Measurements from ENCODE around the gene DLX2. TPM values are rescaled to one million over a fixed set of nuclear protein-coding genes. Genes with fewer than 3 reads are reported as not detected.

Gene DLX2
- total RNA-seq, 2 donors from 2014 or later, result 0.45 TPM; not detected in 1

GRCh38 chr2:172085460-172086159 is 17.1 kb downstream of the DLX2 start, which contains the start of gene DLX1:
Gene DLX1, plus strand, starts transcription at chr2:172085507. Its CDS starts 171 bp downstream, at chr2:172085678.
- WGBS, result 2% methylated on average over 27 of the region's 34 CpGs
- peaks cover 74% of the 10 kb centered on the region for H3K27me3 ChIP-seq (replicated peaks; ENCODE audit: insufficient read depth)
- no peaks in the 10 kb centered on the region for H3K36me3 ChIP-seq
- no peak for DNase-seq (ENCODE audit: low spot score)
- TF ChIP-seq CTCF (IDR thresholded peaks at IDR 0.05) (no peak), POLR2AphosphoS5 (IDR thresholded peaks at IDR 0.05) (no peak), POLR2A (IDR thresholded peaks at IDR 0.05) (no peak)
- peaks cover 5% of the 10 kb centered on the region for H3K4me1 ChIP-seq (replicated peaks)
- H3K4me3 ChIP-seq, result peak within 1 kb of the TSS; percentile 3 to 15
- H3K27ac ChIP-seq, result no peak within 1 kb of the TSS
- intact Hi-C loops (cut with DNase I), result loop anchor here (5.0 kb wide), 1 partner anchor 88 kb away; the partner anchor contains the start of gene METAP1D
- H3K9me3 ChIP-seq, result no peaks in the 10 kb centered on the region

- Histone ChIP-seq H3K4me1 (replicated peaks) (peaks cover 5% of the 10 kb centered on the region), H3K27me3 (replicated peaks; ENCODE audit: insufficient read depth) (peaks cover 77% of the 10 kb centered on the region), H3K36me3 (no peaks in the 10 kb centered on the region), H3K4me3 (peak overlapping the region; percentile 3 to 15), H3K27ac (no peak overlapping the region), H3K9me3 (no peaks in the 10 kb centered on the region)
- DNase-seq (ENCODE audit: low spot score), result no peak
- intact Hi-C loops (cut with DNase I), result loop anchor here (5.0 kb wide), 1 partner anchor 88 kb away; the partner anchor contains the start of gene METAP1D
- 2% methylated on average over 35 of the region's 76 CpGs for WGBS
- TF ChIP-seq POLR2A (IDR thresholded peaks at IDR 0.05), result no peak
- TF ChIP-seq CTCF (IDR thresholded peaks at IDR 0.05), result no peak
- TF ChIP-seq POLR2AphosphoS5 (IDR thresholded peaks at IDR 0.05), result peak; percentile 29
These were observed 17.8 kb downstream of the DLX2 start for GRCh38 chr2:172084645-172085459.

GRCh38 chr2:172084395-172084644 is 18.4 kb downstream of the DLX2 start:
- H3K9me3 ChIP-seq, result no peaks in the 10 kb centered on the region
- no peak for TF ChIP-seq POLR2AphosphoS5 (IDR thresholded peaks at IDR 0.05)
- TF ChIP-seq POLR2A (IDR thresholded peaks at IDR 0.05), result no peak
- intact Hi-C loops (cut with DNase I), result no loop called here
- peaks cover 77% of the 10 kb centered on the region for H3K27me3 ChIP-seq (replicated peaks; ENCODE audit: insufficient read depth)
- H3K36me3 ChIP-seq, result no peaks in the 10 kb centered on the region
- peaks cover 5% of the 10 kb centered on the region for H3K4me1 ChIP-seq (replicated peaks)
- H3K4me3 ChIP-seq, result no peak overlapping the region
- DNase-seq (ENCODE audit: low spot score), result no peak
- H3K27ac ChIP-seq, result no peak overlapping the region
- 3% methylated on average over 17 of the region's 17 CpGs for whole genome bisulfite sequencing

- Histone ChIP-seq H3K27ac (no peak overlapping the region), H3K36me3 (no peaks in the 10 kb centered on the region), H3K4me1 (replicated peaks) (peaks cover 5% of the 10 kb centered on the region), H3K9me3 (no peaks in the 10 kb centered on the region), H3K27me3 (replicated peaks; ENCODE audit: insufficient read depth) (peaks cover 77% of the 10 kb centered on the region), H3K4me3 (no peak overlapping the region)
- intact Hi-C loops (cut with DNase I), result no loop called here
- DNase-seq (ENCODE audit: low spot score), result no peak
- 16% methylated on average over 23 of the region's 23 CpGs for WGBS
- TF ChIP-seq POLR2AphosphoS5 (IDR thresholded peaks at IDR 0.05), result no peak
- TF ChIP-seq CTCF (IDR thresholded peaks at IDR 0.05), result no peak
- no peak for TF ChIP-seq POLR2A (IDR thresholded peaks at IDR 0.05)
These were observed 18.9 kb downstream of the DLX2 start for GRCh38 chr2:172083628-172084394.
